ENCODE data around the gene RGS7.

GRCh38 chr1:241074507-241074906, 282.5 kb downstream of the RGS7 start:
- TF ChIP-seq CTCF (IDR thresholded peaks at IDR 0.05 in 4 of 5, conservative IDR thresholded peaks at IDR 0.05 in 1 of 5) (no peak), POLR2A (IDR thresholded peaks at IDR 0.05) (no peak)
